Stimulated activated CD8-positive, alpha-beta memory T cell treated with anti-CD3 and anti-CD28 coated beads, Interleukin-4, amount 100 ng/mL, for 48 hours (primary cell): Measurements from ENCODE around the gene RBM15.

Experiments used
- DNase-seq: peaks from one replicate; pipeline ENCODE4 v3.0.0-alpha.2; 2020

The RBM15 gene

GRCh38 chr1:110360431-110360830 lies 21.3 kb downstream of the RBM15 start:
- DNase-seq: no peak

GRCh38 chr1:110361856-110362255 lies 22.7 kb downstream of the RBM15 start:
- DNase-seq: no peak

- DNase-seq: no peak
Observed at GRCh38 chr1:110364221-110364620, 25.0 kb downstream of the RBM15 start.

GRCh38 chr1:110370827-110371226 lies 31.6 kb downstream of the RBM15 start:
- DNase-seq: no peak

GRCh38 chr1:110375490-110375889 lies 36.3 kb downstream of the RBM15 start:
- DNase-seq: no peak

- no peak for DNase-seq
Observed at GRCh38 chr1:110380672-110381283, 41.6 kb downstream of the RBM15 start.

- no peak for DNase-seq
Observed at GRCh38 chr1:110383251-110383990, 44.2 kb downstream of the RBM15 start.

GRCh38 chr1:110384581-110385321 lies 45.6 kb downstream of the RBM15 start:
- DNase-seq: no peak

- no peak for DNase-seq
Observed at GRCh38 chr1:110385369-110385768, 46.2 kb downstream of the RBM15 start.

GRCh38 chr1:110387048-110387754 lies 48.0 kb downstream of the RBM15 start:
- no peak for DNase-seq

- DNase-seq: no peak
Observed at GRCh38 chr1:110390096-110390495, 50.9 kb downstream of the RBM15 start.

GRCh38 chr1:110390692-110391245 lies 51.6 kb downstream of the RBM15 start, which contains the start of gene SLC16A4:
TSS of gene SLC16A4 (minus strand) at chr1:110391026. CDS start at chr1:110389323, 1,703 bp downstream.
- no peak for DNase-seq

GRCh38 chr1:110393286-110393685 lies 54.1 kb downstream of the RBM15 start:
- no peak for DNase-seq

GRCh38 chr1:110393691-110394492 lies 54.7 kb downstream of the RBM15 start:
- no peak for DNase-seq

- DNase-seq: no peak
Observed at GRCh38 chr1:110394493-110394820, 55.3 kb downstream of the RBM15 start.
